HG02798 (cell line): ENCODE measurements around the gene PLXNC1.
"Not testable (repeated sequence)": the region's sequence is repeated elsewhere in the genome, so short reads cannot be mapped to it uniquely, and the experiment has no call there.

Experiments used
- ATAC-seq: cut with Tn5 transposase; IDR thresholded peaks from one replicate; pipeline ENCODE4 v1.9.1; 2021; ENCODE audit warnings: mild to moderate bottlenecking; ENCODE audit not compliant: unreplicated experiment, poor library complexity

PLXNC1 gene

DNA sequence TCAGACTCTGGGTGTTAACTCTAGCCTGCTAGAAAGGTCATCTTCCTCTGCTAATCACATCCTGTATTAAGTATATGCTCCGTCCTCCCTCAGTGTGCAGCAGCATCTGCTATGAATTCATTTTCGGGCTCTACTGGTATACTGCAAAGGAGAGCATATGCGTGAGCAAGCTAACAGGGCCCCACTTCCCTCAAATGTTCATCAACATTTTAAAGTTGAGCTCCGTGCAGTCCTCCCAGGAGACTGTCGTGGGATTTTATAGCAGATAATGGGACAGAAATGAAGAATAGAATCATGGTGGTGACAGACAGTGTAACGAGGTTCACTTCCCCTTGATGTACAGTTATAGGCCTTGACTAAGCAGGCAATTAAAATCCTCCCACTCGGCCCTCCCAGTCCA, 131.7 kb downstream of the PLXNC1 start:
- no peak for ATAC-seq

DNA sequence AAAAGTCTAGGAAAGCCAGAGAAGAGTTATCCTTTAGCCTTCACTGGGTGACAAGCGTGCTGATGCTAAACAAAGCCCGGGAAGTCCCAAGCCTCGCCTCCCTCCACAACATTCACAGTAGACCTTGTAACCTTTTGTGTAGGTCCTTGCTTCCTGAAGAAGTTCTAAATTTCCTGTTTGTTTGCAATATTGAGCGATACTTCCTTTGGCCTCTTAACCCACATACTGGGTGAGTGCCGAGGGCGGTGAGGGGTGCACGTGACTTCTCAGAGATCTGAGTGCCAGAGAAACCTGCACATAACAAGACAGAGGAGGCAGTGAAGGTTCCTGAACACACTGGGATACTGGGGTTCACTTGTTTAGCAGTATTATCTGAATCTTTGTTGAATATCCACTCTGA, 134.3 kb downstream of the PLXNC1 start:
- no peak for ATAC-seq

DNA sequence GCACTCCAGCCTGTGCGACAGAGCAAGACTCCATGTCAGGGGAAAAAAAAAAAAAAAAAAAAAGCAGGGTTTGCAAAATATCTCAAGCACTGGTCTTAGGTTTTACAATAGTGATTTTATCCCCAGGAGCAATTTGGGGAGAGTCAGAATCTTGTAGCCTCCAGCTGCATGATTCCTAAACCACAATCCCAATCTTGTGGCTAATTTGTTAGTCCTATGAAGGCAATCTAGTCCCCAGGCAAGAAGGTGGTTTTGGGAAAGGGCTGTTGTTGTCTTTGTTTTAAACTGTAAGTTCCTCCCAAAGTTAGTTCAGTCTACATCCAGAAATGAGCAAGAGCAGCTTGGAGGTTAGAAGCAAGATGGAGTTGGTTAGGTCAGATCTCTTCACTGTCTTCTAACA, 135.7 kb downstream of the PLXNC1 start:
- ATAC-seq: no peak

DNA sequence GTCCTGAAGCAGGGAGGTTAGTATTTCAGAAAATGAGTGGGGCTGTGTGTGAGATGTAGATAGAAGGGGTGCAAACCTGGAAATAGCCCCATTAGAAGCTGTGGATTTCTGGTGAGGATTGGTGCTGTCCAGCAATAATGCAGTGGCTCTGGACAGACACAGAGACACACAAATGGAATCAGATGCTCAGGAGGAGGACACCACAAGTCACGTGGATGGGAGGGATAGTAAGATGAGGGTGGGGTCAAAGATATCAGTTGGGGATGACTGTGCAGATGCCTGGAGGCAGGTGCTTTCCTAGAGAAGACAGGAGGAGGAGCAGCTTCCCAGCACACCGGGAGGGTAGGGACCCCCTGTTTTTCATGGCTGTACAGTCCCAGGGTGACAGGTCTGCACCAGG, 136.5 kb downstream of the PLXNC1 start:
- ATAC-seq: no peak

DNA sequence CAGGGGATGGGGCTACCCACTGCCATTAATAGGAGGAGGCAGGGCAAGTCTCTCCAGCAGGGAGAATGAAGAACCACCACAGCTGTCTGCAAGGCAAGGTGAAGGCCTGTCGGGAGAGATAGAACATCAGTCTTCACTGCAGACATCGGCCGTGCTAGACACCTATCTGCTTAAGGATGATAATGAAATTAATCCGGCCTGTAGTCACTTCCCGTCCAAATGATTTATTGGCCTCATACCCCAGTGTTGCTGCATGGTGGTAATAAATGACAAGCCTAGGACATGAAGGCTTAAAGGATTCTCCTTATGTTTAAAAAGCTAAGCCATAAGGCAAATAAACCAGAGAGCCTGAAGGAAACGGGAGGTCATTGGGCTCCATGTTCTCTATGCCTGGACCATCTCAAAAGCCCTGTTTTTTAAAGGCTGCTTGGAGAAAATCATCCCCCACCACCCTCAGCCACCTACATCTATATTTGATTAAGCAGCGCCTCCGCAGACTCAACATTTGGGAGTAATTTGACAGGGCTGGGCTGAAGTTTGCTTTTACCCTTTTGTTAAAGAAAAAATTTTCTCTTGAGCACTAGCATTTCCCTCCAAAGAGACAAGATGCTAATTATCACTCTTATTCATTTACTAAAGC, 137.7 kb downstream of the PLXNC1 start:
- no peak for ATAC-seq

DNA sequence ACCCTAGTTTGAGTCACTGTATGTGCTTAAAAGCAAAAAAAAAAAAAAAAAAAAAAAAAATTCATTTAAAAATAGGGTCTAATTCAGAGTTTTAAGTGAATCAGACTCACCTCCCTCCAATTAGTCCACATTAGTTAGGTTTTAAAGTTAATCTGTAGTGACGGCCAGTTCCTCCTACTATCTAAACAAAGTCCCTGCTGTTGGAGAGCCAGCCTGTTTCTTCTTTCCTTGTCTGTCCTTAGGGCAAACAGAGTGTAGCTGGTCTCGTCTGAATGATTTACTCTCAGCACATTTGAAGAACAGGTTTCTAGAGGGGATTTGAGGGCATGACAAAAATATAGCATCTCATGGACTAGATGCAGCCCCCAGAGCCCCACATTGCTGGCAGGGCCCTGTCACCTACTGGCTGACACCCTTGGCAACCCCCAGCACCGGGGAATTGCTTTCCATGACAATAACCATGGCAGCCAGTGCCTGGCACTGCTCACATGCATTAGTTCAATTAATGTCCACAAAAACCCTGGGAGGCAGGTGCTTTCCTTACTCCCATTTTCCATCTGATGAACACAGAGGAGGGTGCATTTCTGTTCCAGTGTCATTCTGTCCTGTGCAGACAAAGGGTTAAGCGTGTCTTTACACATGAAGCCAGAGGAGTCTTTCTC, 138.3 kb downstream of the PLXNC1 start:
- ATAC-seq: no peak

DNA sequence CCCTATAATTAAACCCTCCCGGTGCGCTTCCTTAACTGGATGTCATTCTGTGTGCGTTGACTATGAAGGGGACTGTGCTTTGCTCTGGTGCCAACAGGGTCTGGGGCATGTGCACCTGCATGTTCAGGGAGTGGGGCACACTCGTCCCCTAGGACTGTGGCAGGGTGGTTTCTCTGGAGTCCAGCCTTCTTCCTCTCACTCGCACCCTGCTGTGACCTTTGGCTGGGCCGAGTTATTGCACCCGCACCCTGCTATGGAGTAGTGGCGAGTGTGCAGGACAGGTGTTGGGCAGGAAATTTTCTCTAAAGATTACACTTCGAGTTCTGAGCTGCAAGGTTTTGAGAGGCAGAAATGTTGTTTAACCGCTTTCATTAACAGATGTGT, 138.9 kb downstream of the PLXNC1 start:
- ATAC-seq: no peak

DNA sequence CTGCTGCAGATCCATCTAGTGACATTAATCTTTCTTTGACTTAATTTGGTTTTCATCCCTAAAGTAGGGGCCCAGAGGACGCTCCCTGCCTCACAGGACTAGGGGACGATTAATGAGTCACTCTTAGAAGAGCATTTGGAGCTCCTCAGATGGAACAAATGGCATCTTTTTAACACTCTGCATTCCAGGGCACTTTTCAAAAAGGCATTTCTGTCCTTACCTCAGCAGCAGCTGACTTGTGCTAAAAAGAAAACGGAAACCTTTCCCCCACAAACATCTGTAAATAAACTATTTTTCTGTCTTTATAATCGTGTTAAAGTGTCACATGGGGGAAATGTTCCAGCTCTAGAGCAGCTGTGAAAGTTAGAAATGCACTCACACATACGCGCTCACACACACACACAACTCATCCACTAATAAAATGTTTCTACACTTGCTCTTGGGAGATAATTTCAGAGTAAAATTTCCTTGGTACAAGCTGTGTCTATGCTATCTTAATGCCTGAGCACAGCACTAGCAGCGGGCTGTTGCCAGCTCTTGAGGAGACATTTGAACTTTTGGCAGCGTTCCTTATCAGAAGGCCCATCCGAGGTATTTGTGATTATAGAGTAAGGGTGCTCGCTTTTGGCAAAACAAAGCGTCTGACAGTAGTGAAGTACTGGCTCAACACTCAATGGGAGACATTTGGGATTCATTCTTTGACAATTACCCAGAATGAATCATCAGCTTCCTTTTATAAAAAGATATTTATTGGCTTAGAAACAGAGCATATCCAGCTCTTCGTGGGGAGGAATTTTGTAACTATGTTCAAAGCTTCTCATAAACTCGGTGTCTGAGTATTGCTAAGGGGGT, 141.3 kb downstream of the PLXNC1 start:
- ATAC-seq: no peak

DNA sequence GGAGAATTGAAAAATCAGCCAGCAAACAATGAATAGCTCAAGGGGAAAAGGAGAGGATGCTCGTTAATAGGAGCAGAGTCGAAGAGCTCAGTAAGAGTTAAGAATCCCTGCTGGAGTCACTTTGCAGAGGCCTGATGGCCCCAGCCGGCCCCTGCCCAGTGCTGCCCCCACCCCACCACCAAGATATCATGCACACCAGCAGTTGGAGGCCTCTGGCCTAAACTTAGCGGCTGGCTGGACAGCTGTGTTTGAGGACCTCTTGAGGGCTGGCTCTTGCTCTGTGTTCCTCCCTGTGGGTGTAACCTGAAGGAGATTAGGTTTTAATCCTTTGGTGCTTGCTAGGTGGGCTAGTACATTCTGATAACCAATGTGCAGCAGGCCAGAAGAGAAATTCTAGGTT, 142.0 kb downstream of the PLXNC1 start:
- no peak for ATAC-seq

DNA sequence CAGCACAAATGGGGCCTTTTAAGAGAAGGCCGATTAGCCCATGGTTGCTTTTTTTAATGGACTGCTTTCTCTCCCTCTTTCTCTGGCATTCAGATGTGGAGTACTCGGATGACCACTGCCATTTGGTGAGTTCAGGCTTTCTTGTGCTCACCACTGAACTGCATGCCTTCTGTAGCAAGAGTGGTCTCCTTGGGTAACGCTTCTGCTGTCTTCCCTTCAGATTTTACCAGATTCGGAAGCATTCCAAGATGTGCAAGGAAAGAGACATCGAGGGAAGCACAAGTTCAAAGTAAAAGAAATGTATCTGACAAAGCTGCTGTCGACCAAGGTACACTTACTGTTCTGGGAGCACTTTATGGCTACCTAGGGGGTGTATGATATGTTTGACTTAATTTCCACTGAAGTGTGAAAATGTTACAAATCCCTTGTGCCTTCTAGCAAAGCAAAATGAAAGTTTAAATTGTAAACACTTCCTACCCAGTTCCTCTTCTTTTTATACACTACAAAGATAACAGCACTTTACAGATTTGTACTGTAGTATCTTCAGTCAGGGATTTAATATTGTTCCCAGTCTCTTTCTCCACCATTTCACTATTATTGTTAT, 148.8 kb downstream of the PLXNC1 start:
- ATAC-seq: no peak

DNA sequence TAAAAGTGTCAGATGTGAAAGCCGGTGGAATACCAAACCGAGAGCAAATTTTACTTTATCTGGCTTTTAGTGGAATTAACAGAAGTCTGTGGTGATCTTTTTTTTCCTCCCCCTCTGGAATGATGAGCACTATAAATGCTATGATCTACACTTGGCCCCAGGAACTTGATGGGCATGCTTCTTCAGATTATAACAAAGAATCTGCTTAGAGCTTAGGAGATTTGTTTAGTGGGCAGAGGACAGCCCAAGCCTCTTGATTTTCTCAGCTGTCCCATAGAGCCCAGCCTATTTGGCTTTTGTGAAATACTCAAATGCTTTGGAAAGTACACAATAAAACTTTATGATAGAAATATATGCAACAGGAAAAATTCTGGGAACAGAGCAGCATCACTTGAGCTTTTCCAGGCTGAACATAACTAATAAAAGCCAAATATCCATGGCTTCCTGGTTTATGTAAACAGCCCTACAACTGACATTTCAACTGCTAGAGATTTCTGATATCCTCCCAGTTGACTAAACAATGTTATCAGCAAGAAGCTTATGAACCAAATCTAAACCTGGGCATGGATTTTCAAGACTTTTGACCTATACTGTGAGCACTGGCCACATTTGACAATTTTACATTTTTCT, 149.6 kb downstream of the PLXNC1 start:
- ATAC-seq: no peak

DNA sequence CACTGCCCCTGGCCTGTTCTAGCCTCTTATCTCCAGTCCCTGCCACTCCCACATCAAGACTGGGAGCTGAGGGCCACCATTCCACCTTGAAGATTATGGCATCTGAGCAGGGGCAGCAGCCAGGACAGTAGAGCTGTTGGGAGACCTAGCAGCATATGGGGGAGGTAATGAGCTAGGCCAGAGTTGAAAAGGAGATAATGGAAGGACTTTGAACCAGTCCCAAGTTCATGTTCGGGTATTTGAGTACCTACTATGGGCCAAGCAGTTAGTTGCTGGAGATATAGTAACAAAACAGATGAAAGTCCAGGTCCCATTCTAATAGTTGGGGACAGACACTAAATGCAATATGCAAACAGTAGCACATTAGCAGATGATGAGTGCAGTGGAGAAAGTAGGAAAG, 151.5 kb downstream of the PLXNC1 start:
- ATAC-seq: no peak

DNA sequence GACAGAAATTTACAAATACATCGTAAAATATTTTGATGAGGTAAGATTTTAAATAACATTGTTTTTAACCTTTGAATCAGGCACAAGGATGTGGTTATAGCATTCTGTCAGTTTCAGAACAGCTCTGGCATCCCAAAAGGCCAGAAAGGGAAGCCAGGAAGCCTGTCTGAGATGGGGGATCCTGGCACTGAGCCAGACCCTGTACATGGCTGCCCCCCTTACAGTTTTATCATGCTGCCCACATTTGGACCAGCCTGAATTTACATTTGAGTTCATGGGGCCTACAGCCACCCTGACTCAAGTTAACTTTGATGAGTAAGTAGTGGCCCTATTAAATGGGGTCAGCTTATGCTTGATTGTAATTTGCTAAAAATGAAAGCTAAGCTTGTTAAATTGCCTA, 155.6 kb downstream of the PLXNC1 start:
- ATAC-seq: no peak

DNA sequence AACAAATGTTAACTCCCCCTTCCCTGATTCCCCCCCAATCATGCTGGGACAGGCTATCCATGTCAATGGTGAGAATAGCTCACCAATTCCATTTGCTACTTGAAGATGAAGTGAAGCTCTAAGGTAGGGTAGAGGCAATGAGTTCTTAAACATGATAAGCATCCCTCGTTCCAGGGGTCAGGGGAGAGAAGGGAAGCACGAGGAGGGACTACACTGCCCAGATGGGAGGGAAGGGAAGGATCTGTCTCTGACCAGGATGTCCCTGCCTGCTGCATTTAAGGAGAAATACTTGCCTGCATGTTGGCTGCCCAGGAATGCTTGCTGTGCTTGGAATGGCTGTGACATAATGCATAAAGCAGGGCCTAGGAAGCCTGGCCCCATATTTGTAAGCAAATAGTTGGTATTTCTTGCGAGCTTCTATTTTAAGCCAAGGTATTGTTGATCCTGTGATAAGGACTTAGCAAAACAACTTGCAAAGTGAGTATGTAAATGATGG, 156.2 kb downstream of the PLXNC1 start:
- ATAC-seq: peak; percentile 14

DNA sequence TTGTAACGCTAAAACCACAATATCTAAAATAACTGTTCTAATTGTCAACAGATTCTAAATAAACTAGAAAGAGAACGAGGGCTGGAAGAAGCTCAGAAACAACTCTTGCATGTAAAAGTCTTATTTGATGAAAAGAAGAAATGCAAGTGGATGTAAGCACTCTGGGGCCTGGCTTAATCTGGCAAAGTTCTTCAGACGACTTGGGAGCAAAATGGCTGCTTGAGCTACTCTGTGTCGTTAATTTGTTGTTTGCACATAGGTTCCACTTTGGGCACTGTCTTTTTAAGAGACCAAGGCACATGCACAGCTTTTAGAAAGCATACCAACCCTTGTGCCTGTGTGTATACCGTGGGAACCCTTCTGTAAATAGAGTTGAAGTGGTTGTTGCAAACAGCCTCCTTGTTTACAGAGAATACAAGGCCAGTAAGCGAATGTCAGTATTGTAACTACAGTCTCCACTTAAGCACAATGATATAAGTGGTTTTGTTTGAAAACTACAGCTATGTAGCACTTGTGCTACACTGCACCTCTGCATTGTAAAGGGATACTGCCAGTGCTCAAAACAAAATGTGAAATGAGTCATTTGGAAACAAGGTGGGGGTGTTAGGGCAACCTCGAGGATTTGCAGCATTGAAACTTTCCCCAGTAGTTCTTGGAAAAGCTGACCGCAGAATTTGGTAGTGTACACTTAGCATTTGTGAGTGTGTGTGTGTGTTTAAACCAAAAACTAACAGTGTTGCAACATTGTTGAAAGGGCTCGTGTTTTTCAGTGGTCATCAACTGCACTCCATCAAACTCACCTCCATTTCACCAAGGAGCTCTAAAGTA, 157.0 kb downstream of the PLXNC1 start:
- ATAC-seq: peak; percentile 55

DNA sequence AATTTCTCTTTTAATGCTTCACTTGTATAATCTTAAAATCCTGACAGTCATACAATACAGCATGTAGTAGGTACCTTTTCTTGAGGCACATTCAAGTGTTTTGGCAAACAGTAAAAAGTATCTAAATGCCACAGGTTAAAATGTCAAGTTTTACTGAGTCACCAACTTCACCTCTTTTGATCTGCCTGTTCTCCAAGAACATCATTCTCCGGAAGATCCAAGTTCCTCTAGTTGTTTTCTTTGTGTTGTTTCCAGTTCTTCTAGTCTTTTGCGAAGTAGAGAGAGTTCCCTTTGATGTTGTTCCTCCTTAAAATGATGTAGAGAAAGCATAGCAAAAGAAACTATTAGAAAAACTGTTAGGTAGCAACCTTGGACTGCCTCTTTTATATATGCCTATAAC, 160.2 kb downstream of the PLXNC1 start:
- ATAC-seq: no peak

DNA sequence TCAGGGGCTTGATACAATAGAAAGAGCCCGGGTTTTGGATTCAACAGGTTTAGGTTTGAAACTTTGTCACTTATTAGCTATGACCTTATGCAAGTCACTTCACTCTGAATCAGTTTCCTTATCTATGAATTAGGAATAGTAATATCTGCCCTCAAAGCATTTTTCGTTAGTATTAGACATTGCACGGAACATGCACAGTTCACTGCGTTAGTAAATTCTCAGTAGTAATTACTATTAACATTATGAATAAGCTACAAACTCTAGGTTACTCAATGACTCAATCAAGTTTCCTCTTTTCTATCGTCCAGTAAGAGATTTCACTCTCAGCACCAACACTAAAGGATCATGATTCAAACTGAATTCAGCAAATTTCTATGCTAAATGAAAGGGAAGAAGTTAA, 161.0 kb downstream of the PLXNC1 start:
- peak; percentile 59 for ATAC-seq

DNA sequence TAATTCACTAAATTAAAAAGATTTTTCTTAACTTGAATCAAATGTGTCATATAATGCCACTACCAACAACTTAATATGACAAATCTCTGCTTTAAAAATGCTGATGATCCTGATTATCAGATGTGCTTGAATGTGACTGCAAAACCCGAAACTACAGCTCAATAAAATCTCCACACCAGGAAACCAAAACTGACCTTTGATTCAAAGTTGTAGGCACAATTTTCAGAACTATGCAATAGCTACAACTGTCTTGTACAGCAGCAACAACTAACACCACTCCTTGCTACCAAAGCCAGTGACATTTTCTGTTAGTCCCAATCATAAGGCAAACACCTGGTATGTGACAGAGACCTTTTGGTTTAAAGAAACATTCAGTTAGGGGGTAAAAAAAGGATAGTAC, 164.0 kb downstream of the PLXNC1 start:
- ATAC-seq: no peak

DNA sequence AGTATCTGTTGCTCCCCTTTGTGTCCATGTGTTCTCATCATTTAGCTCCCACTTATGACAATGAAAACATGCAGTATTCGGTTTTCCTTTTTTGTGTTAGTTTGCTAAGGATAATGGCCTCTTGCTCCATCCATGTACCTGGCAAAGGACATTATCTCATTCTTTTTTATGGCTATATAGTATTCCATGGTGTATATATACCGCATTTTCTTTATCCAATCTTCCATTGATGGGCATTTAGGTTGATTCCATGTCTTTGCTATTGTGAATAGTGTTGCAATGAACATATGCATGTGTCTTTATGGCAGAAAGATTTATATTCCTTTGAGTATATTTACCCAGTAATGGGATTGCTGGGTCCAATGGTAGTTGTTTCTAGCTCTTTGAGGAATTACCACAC, 168.2 kb downstream of the PLXNC1 start:
- ATAC-seq: not testable (repeated sequence)

DNA sequence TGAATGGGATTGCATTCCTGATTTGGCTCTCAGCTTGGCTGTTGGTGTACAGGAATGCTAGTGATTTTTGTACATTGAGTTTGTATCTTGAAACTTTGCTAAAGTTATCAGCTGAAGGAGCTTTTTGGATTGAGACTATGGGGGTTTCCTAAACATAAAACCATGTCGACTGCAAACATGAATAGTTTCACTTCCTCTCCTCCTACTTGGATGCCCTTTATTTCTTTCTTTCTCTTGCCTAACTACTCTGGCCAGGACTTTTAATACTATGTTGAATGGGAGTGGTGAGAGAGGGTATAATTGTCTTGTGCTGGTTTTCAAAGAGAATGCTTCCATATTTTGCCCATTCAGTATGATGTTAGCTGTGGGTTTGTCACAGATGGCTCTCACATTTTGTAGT, 169.8 kb downstream of the PLXNC1 start:
- ATAC-seq: peak; percentile 53
